Neural crest cell (in vitro differentiated cells): ENCODE results near the gene OSBP2. TPM values are rescaled to one million over a fixed set of nuclear protein-coding genes. Genes with fewer than 3 reads are reported as not detected.

Experiments
- DNase-seq: peaks from one replicate; pipeline ENCODE4 v3.0.0; 2021; ENCODE audit warnings: low read depth, mixed read lengths, low spot score
- H3K27ac Mint-ChIP-seq: one replicate; pipeline ENCODE4 v1.8.0; 2021; ENCODE audit warnings: mild to moderate bottlenecking, mixed read lengths; ENCODE audit not compliant: unreplicated experiment
- H3K27me3 Mint-ChIP-seq: 2 replicates; pipeline ENCODE4 v1.8.0; 2021; ENCODE audit warnings: low read depth, mild to moderate bottlenecking, mixed read lengths
- H3K36me3 Mint-ChIP-seq: 2 replicates; pipeline ENCODE4 v1.8.0; 2021; ENCODE audit warnings: low read depth, mild to moderate bottlenecking, mixed read lengths
- H3K4me1 Mint-ChIP-seq: 2 replicates; pipeline ENCODE4 v1.8.0; 2021; ENCODE audit warnings: mixed read lengths
- H3K4me3 Mint-ChIP-seq: one replicate; pipeline ENCODE4 v1.8.0; 2021; ENCODE audit warnings: mild to moderate bottlenecking, mixed read lengths
- H3K9me3 Mint-ChIP-seq: 2 replicates; pipeline ENCODE4 v1.8.0; 2021; ENCODE audit warnings: mixed read lengths
- total RNA-seq: library from RNA; stranded (reverse); gene quantifications from 2 replicates; pipeline ENCODE4 v1.2.1, GENCODE V29; 2021
- TF ChIP-seq, protein P1 (sequence below): fragments of 200-600 bp; sonication (generic); conservative IDR thresholded peaks from 2 replicates; pipeline ENCODE4 v1.5.0; 2021; ENCODE audit warnings: antibody characterized with exemption, mild to moderate bottlenecking

OSBP2 gene
- total RNA-seq, 1 donor from 2014 or later: 2.8 TPM

DNA sequence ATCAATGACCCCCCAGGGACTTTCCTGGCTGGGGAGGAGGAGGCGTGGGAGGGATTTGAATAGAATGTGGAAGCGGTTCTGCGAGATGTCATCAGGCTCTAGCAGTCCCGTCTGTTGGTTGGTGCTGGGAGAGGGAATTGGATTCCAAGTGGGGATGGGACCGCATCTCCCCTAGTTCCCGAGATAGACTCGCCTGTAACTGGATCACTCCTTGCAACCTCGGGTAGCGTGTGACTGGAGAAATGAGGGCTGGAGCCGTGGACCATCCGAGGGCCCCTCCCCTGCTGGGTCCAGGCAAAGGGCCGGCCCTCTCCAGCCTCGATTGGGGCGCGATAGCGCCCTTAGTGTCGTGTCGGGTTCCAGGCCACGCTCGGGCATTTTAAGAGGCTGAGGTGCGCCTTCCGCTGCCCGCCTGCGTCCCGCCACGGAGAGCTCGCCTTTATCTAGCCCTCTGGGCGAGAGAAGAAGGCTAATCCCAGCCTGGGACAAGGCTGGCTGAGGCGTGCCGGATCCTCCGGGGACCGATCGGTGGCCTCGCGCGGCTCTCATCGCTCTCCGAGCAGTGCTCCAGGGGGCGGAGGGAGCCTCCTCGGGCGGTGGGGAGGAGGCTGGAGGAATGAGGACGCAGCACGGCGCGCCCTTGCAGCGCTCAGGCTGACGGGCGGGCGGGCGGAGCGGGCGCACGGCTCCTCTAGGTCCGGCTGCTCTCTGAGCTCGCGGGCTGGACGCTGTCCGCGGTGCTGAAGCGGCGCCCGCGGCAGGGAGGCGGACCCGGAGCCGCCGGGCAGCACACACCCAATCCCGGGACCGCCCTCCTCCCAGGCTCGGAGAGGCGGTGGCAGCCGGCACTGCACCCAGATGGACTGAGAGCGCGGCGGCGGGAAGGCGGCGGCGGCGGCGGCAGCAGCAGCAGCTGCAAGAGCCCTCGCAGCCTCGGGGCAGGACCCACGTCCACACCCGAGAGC is 107.8 kb downstream of the OSBP2 start:
- no peak overlapping the region for H3K27ac Mint-ChIP-seq
- TF ChIP-seq, protein P1, sequence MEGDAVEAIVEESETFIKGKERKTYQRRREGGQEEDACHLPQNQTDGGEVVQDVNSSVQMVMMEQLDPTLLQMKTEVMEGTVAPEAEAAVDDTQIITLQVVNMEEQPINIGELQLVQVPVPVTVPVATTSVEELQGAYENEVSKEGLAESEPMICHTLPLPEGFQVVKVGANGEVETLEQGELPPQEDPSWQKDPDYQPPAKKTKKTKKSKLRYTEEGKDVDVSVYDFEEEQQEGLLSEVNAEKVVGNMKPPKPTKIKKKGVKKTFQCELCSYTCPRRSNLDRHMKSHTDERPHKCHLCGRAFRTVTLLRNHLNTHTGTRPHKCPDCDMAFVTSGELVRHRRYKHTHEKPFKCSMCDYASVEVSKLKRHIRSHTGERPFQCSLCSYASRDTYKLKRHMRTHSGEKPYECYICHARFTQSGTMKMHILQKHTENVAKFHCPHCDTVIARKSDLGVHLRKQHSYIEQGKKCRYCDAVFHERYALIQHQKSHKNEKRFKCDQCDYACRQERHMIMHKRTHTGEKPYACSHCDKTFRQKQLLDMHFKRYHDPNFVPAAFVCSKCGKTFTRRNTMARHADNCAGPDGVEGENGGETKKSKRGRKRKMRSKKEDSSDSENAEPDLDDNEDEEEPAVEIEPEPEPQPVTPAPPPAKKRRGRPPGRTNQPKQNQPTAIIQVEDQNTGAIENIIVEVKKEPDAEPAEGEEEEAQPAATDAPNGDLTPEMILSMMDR: peak; percentile 58
- H3K4me3 Mint-ChIP-seq: peak overlapping the region; percentile 9
- peaks cover 90% of the 10 kb centered on the region for H3K27me3 Mint-ChIP-seq
- DNase-seq: peak; percentile 82
- no peaks in the 10 kb centered on the region for H3K36me3 Mint-ChIP-seq
- H3K9me3 Mint-ChIP-seq: no peaks in the 10 kb centered on the region
- H3K4me1 Mint-ChIP-seq: peaks cover 12% of the 10 kb centered on the region

DNA sequence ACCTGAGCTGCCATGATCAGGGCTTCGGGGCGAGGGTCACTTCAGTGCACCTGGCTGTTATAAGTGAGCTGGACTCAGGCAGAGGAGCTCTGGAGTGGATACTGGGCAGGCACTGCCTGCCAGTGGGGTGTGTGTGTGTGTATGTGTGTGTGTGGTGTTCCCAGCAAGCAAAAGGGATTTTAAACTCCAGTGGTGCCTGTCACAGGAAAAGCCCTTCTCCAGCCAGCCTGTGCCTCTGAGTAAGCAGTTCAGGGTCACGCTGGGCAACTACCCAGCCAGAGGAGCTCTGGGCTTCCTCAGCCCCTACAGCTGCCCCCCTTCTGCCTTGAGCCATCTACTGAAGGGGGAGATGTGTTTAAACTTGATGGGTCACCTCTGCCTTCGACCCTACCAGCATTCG is 109.0 kb downstream of the OSBP2 start:
- TF ChIP-seq, protein P1: no peak
- no peak for DNase-seq
- Mint-ChIP-seq H3K9me3 (no peaks in the 10 kb centered on the region), H3K27me3 (peaks cover 85% of the 10 kb centered on the region), H3K4me3 (no peak overlapping the region), H3K27ac (no peak overlapping the region), H3K4me1 (peaks cover 12% of the 10 kb centered on the region), H3K36me3 (no peaks in the 10 kb centered on the region)

DNA sequence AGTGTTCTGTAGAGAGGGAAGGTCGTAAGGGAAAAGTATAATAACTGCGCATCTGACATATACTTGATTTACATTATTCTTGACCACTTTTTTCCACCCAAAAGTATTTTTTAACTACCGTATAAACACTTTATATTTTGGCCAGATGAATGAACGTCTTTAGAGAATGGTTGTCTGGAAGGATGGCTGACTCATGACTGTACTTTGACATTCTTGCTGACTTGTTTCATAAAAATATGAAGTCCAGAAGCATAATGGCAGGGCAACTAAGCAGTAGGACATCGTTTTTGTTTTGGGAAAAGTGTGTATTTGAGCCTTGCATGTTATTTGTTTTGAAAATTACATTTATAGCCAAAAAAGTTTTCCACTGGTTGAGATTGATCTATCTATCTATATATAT is 110.0 kb downstream of the OSBP2 start:
- TF ChIP-seq, protein P1: no peak
- Mint-ChIP-seq H3K4me1 (peaks cover 12% of the 10 kb centered on the region), H3K4me3 (no peak overlapping the region), H3K27ac (no peak overlapping the region), H3K36me3 (no peaks in the 10 kb centered on the region), H3K27me3 (peaks cover 81% of the 10 kb centered on the region), H3K9me3 (no peaks in the 10 kb centered on the region)
- DNase-seq: no peak

DNA sequence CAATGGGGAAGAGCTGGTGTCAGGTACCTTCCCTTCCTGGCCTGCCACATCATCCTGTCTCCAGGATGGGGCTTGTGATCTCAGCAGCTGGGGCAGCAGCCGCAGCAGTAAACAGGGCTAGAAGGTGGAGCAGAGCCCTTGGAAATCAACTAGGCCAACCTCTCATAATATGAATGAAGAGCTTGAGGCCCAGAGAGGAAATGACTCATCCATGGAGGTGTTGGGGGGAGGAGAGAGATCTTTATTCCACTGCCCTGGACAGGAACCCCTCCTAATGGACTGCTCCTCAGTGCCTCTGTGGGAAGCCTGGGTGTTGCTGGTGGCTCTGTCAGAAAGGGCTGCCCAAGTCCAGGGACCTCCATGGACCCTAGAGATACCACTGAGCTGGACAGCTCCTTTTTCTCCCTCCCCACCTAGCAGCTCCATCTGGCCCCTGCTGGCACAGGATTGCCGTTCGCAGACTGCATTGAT is 111.8 kb downstream of the OSBP2 start:
- Mint-ChIP-seq H3K4me3 (no peak overlapping the region), H3K27ac (no peak overlapping the region), H3K36me3 (no peaks in the 10 kb centered on the region), H3K27me3 (peaks cover 68% of the 10 kb centered on the region), H3K9me3 (no peaks in the 10 kb centered on the region), H3K4me1 (peaks cover 12% of the 10 kb centered on the region)
- TF ChIP-seq, protein P1: no peak
- no peak for DNase-seq

DNA sequence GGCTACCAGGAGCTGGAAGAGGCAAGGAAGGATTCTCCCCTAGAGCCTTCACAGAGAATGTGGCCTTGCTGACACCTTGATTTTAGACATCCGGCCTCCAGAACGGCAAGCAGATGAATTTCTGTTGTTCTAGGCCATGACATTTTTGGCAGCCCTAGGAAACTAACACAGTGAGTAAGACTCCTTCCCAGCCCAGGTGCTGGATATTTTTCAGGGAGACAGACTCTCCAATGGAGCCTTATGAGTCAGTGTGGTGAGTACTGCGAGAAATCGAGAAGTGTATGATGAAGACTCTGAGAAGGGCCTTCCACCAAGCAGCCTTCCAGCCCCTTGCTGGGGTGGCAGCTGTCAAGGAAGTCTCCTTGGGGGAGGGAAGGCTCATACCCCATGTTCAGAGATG is 114.4 kb downstream of the OSBP2 start:
- Mint-ChIP-seq H3K4me1 (peaks cover 7% of the 10 kb centered on the region), H3K27ac (no peak overlapping the region), H3K36me3 (no peaks in the 10 kb centered on the region), H3K9me3 (no peaks in the 10 kb centered on the region), H3K4me3 (no peak overlapping the region), H3K27me3 (peaks cover 44% of the 10 kb centered on the region)
- TF ChIP-seq, protein P1: no peak
- DNase-seq: no peak
